MCF 10A (cell line): ENCODE data around the gene ARRDC1. TPM values are rescaled to one million over a fixed set of nuclear protein-coding genes. Genes with fewer than 3 reads are reported as not detected.
A peak's percentile ranks its signal among the peaks of the same experiment; 100 is the strongest.
"Not testable (repeated sequence)": the region's sequence is repeated elsewhere in the genome, so short reads cannot be mapped to it uniquely, and the experiment has no call there.

ENCODE experiments used
- BruUV-seq: library from RNA; stranded (reverse); fragments of 400-500 nt; replicated peaks from 2 replicates; lab custom pipeline; 2021; lab: Mats Ljungman, UMichigan
- CTCF ChIA-PET: fragments of 300-600 bp; sonication (Branson Sonifier 250); formaldehyde crosslinking; extraction: SDS; loops from one replicate; lab custom pipeline; 2021; ENCODE audit warnings: antibody characterized with exemption, inconsistent platforms; lab: Yijun Ruan, JAX
- POLR2A ChIA-PET: fragments of 300-600, 350-650 bp; sonication (Branson Sonifier 250); formaldehyde crosslinking; extraction: SDS; loops from one replicate; lab custom pipeline; 2020; ENCODE audit warnings: antibody characterized with exemption, inconsistent platforms; lab: Yijun Ruan, JAX
- DNase-seq: peaks from one replicate; pipeline ENCODE4 v3.0.0-alpha.2; 2018; ENCODE audit not compliant: unreplicated experiment
- H3K27ac Mint-ChIP-seq: one replicate; pipeline ENCODE4 v1.8.0; 2022; ENCODE audit warnings: mild to moderate bottlenecking, low read depth, mixed read lengths; ENCODE audit not compliant: unreplicated experiment
- H3K27me3 Mint-ChIP-seq: one replicate; pipeline ENCODE4 v1.8.0; 2022; ENCODE audit warnings: mixed read lengths; ENCODE audit not compliant: insufficient read depth, unreplicated experiment
- H3K36me3 Mint-ChIP-seq: one replicate; pipeline ENCODE4 v1.8.0; 2022; ENCODE audit warnings: mild to moderate bottlenecking, moderate library complexity, mixed read lengths; ENCODE audit not compliant: insufficient read depth, unreplicated experiment
- H3K4me1 Mint-ChIP-seq: one replicate; pipeline ENCODE4 v1.8.0; 2022; ENCODE audit warnings: mixed read lengths; ENCODE audit not compliant: insufficient read depth, unreplicated experiment
- H3K4me3 Mint-ChIP-seq: one replicate; pipeline ENCODE4 v1.8.0; 2022; ENCODE audit warnings: mild to moderate bottlenecking, moderate library complexity, mixed read lengths; ENCODE audit not compliant: unreplicated experiment
- H3K9me3 Mint-ChIP-seq: one replicate; pipeline ENCODE4 v1.8.0; 2022; ENCODE audit warnings: mixed read lengths; ENCODE audit not compliant: unreplicated experiment
- CTCF ChIP-seq: fragments of 200-600 bp; IDR thresholded peaks from one replicate; pipeline ENCODE4 v1.8.0; 2022; ENCODE audit warnings: antibody characterized with exemption, mild to moderate bottlenecking; ENCODE audit not compliant: unreplicated experiment
- intact Hi-C: fragments of 100-400 bp; cut with micrococcal nuclease; formaldehyde crosslinking; loops from 2 replicates; pipeline ENCODE4 v1.14.1; 2022
- total RNA-seq: library from RNA; stranded (reverse); gene quantifications from 2 replicates; pipeline ENCODE4 v1.2.3, GENCODE V29; 2022

Gene ARRDC1
- total RNA-seq, 1 experiment from 2014 or later, result 125 TPM

DNA sequence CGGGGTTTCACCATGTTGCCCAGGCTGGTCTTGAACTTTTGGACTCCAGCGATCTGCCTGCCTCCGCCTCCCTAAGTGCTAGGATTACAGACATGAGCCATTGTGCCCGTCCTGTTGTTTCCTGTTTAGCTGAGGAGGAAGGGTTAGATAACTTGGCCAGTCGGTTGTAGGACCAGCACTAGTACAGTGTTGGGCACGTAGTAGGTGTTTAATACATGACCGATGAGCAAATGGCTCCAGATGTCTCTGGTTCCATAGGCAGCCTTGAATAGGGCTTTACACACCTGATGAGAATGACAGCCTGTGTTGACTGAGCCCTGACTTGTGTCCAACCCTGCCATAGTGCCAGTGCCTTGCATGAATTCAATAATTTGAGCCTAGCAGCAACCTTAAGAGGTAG lies 15.1 kb downstream of the ARRDC1 start:
- ChIA-PET CTCF (interaction anchor here (0.7 to 1.0 kb wide), 3 partner anchors 40 to 583 kb away, joined by 3 to 6 read pairs (median 3); no protein-coding TSS in a partner anchor), POLR2A (interaction anchor here (0.6 to 2.8 kb wide), 14 partner anchors 9 to 380 kb away, joined by 3 to 21 read pairs (median 3); partner anchors contain the start of genes DPH7, EXD3, NOXA1 and PNPLA7)
- H3K27me3 Mint-ChIP-seq, result no peaks in the 10 kb centered on the region
- peaks cover 14% of the 10 kb centered on the region for H3K4me1 Mint-ChIP-seq
- no peak for TF ChIP-seq CTCF
- H3K36me3 Mint-ChIP-seq, result peaks cover 79% of the 10 kb centered on the region
- no peaks in the 10 kb centered on the region for H3K9me3 Mint-ChIP-seq
- peak overlapping the region; percentile 91 for H3K27ac Mint-ChIP-seq
- intact Hi-C loops, result no loop called here
- H3K4me3 Mint-ChIP-seq, result peak overlapping the region; percentile 95
- DNase-seq, result no peak
- no TSS peak for BruUV-seq

- H3K27me3 Mint-ChIP-seq, result no peaks in the 10 kb centered on the region
- peaks cover 14% of the 10 kb centered on the region for H3K4me1 Mint-ChIP-seq
- H3K9me3 Mint-ChIP-seq, result no peaks in the 10 kb centered on the region
- H3K36me3 Mint-ChIP-seq, result peaks cover 74% of the 10 kb centered on the region
- H3K27ac Mint-ChIP-seq, result no peak overlapping the region
- intact Hi-C loops, result no loop called here
- TF ChIP-seq CTCF, result peak; percentile 14
- no TSS peak for BruUV-seq
- CTCF ChIA-PET, result interaction anchor here (0.6 to 1.0 kb wide), 5 partner anchors 41 to 919 kb away, joined by 3 to 6 read pairs (median 3); partner anchors contain the start of gene DPH7
- H3K4me3 Mint-ChIP-seq, result peak overlapping the region; percentile 95
- DNase-seq, result no peak
- POLR2A ChIA-PET, result interaction anchor here (0.6 to 2.8 kb wide), 14 partner anchors 9 to 831 kb away, joined by 3 to 21 read pairs (median 3); partner anchors contain the start of genes DPH7, EXD3, NOXA1 and TUBB4B
These were observed 15.8 kb downstream of the ARRDC1 start for GRCh38 chr9:137621131-137621757.

- peaks cover 14% of the 10 kb centered on the region for H3K4me1 Mint-ChIP-seq
- H3K36me3 Mint-ChIP-seq, result peaks cover 70% of the 10 kb centered on the region
- BruUV-seq, H3K27me3 Mint-ChIP-seq, H3K27ac Mint-ChIP-seq, H3K4me3 Mint-ChIP-seq, H3K9me3 Mint-ChIP-seq, DNase-seq, intact Hi-C loops: not testable (repeated sequence)
- ChIA-PET CTCF (interaction anchor here (0.7 kb wide), 1 partner anchor 920 kb away, joined by 4 read pairs; no protein-coding TSS in a partner anchor), POLR2A (interaction anchor here (0.7 to 2.0 kb wide), 3 partner anchors 11 to 832 kb away, joined by 3 to 7 read pairs (median 3); no protein-coding TSS in a partner anchor)
These were observed 16.7 kb downstream of the ARRDC1 start for GRCh38 chr9:137622211-137622610.

DNA sequence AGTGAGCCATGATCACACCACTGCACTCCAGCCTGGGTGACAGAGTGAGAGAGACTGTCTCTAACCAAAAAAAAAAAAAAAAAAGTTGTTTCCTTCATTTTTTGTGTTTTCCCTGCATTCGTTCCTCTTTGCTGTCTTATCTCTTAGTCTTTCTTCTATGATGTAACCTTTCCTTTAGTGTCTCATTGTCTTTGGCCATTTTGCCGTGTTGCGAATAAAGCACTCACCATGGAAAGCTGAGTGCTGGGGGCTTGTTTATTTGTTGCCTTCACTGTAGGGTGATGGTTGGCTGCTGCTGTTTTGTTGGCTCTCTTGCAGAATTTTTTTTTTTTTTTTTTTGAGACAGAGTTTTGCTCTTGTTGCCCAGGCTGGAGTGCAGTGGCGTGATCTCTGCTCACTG lies 21.0 kb downstream of the ARRDC1 start:
- intact Hi-C loops, result no loop called here

GRCh38 chr9:137627406-137627805 lies 21.9 kb downstream of the ARRDC1 start:
- intact Hi-C loops, DNase-seq, CTCF ChIA-PET, H3K9me3 Mint-ChIP-seq, H3K27ac Mint-ChIP-seq, H3K4me3 Mint-ChIP-seq, BruUV-seq, H3K27me3 Mint-ChIP-seq: not testable (repeated sequence)
- peaks cover 49% of the 10 kb centered on the region for H3K36me3 Mint-ChIP-seq
- H3K4me1 Mint-ChIP-seq, result peaks cover 20% of the 10 kb centered on the region
- POLR2A ChIA-PET, result interaction anchor here (0.7 kb wide), 1 partner anchor 14 kb away, joined by 3 read pairs; no protein-coding TSS in a partner anchor

More for the DNA sequence above, 21.0 kb downstream of the ARRDC1 start:
- ChIA-PET POLR2A (interaction anchor here (0.6 kb wide), 1 partner anchor 9 kb away, joined by 3 read pairs; no protein-coding TSS in a partner anchor), CTCF (interaction anchor here (0.7 kb wide), 1 partner anchor 392 kb away, joined by 4 read pairs; no protein-coding TSS in a partner anchor)
- DNase-seq, result no peak
- Mint-ChIP-seq H3K9me3 (no peaks in the 10 kb centered on the region), H3K4me3 (no peak overlapping the region), H3K27ac (no peak overlapping the region), H3K27me3 (no peaks in the 10 kb centered on the region), H3K36me3 (peaks cover 51% of the 10 kb centered on the region), H3K4me1 (peaks cover 18% of the 10 kb centered on the region)
- BruUV-seq, result no TSS peak
- no peak for TF ChIP-seq CTCF
